Ascending aorta (tissue), 2 donors: Measurements from ENCODE around the gene MAN2B2. TPM values are rescaled to one million over a fixed set of nuclear protein-coding genes. Genes with fewer than 3 reads are reported as not detected.

Experiments used
- DNase-seq, 2 donors: peaks; one replicate each; pipeline ENCODE4 v3.0.0-alpha.2; 2019; ENCODE audit warnings: low spot score in 2 of 2
- H3K27ac ChIP-seq, 2 donors: fragments of 200-600 bp; sonication (generic); one replicate each; pipeline ENCODE4 v1.5.1; 2016 to 2017; ENCODE audit warnings: mild to moderate bottlenecking in 1 of 2
- H3K27me3 ChIP-seq: fragments of 200-600 bp; sonication (generic); one replicate; pipeline ENCODE4 v1.5.1; 2017
- H3K36me3 ChIP-seq, 2 donors: fragments of 200-600 bp; sonication (generic); one replicate each; pipeline ENCODE4 v1.5.1; 2016
- H3K4me1 ChIP-seq, 2 donors: fragments of 200-600 bp; sonication (generic); one replicate each; pipeline ENCODE4 v1.5.1; 2016 to 2017; ENCODE audit warnings: mild to moderate bottlenecking in 1 of 2
- H3K4me3 ChIP-seq, 2 donors: fragments of 200-600 bp; sonication (generic); one replicate each; pipeline ENCODE4 v1.5.1; 2016 to 2017; ENCODE audit warnings: mild to moderate bottlenecking in 1 of 2
- H3K9me3 ChIP-seq, 2 donors: fragments of 200-600 bp; sonication (generic); one replicate each; pipeline ENCODE4 v1.5.1; 2016
- CTCF ChIP-seq, 3 experiments: fragments of 200-600 bp in 2 of 3; fragments of 450-650 bp in 1 of 3; sonication (generic) in 2 of 3; IDR thresholded peaks; one replicate each; pipeline ENCODE4 v1.5.1; 2016 to 2019; ENCODE audit warnings: antibody characterized with exemption in 3 of 3, mild to moderate bottlenecking in 1 of 3, moderate library complexity in 1 of 3
- intact Hi-C: fragments of 100-400 bp; cut with DNase I; formaldehyde crosslinking; loops from one replicate; pipeline ENCODE4 v1.15.1; 2023
- total RNA-seq: library from RNA; depleted of rRNA; stranded (reverse); fragments of >200 nt; gene quantifications from one replicate; pipeline ENCODE4 v1.1.0, GENCODE V29; 2016

Gene MAN2B2
- total RNA-seq, 1 donor from 2014 or later: 47.8 TPM

GRCh38 chr4:6532658-6533057 lies 42.3 kb upstream of the MAN2B2 start:
- no peaks in the 10 kb centered on the region for H3K36me3 ChIP-seq
- no peaks in the 10 kb centered on the region for H3K9me3 ChIP-seq
- H3K27me3 ChIP-seq: no peaks in the 10 kb centered on the region
- H3K4me1 ChIP-seq: no peaks in the 10 kb centered on the region
- DNase-seq: no peak
- intact Hi-C loops: no loop called here
- TF ChIP-seq CTCF (IDR thresholded peaks at IDR 0.05): no peak
- H3K4me3 ChIP-seq: no peak overlapping the region
- no peak overlapping the region for H3K27ac ChIP-seq

GRCh38 chr4:6534050-6534449 lies 40.9 kb upstream of the MAN2B2 start:
- no peak for TF ChIP-seq CTCF (IDR thresholded peaks at IDR 0.05)
- intact Hi-C loops: no loop called here
- H3K4me1 ChIP-seq: no peaks in the 10 kb centered on the region
- H3K9me3 ChIP-seq: no peaks in the 10 kb centered on the region
- H3K27me3 ChIP-seq: no peaks in the 10 kb centered on the region
- H3K4me3 ChIP-seq: no peak overlapping the region
- H3K27ac ChIP-seq: no peak overlapping the region
- no peaks in the 10 kb centered on the region for H3K36me3 ChIP-seq
- no peak for DNase-seq

- H3K4me1 ChIP-seq: no peaks in the 10 kb centered on the region
- no peaks in the 10 kb centered on the region for H3K9me3 ChIP-seq
- H3K4me3 ChIP-seq: no peak overlapping the region
- DNase-seq: no peak
- TF ChIP-seq CTCF (IDR thresholded peaks at IDR 0.05): no peak
- H3K36me3 ChIP-seq: no peaks in the 10 kb centered on the region
- intact Hi-C loops: no loop called here
- H3K27ac ChIP-seq: no peak overlapping the region
- H3K27me3 ChIP-seq: no peaks in the 10 kb centered on the region
These were observed 40.2 kb upstream of the MAN2B2 start for GRCh38 chr4:6534618-6535328.

GRCh38 chr4:6535329-6535692 lies 39.7 kb upstream of the MAN2B2 start:
- Histone ChIP-seq H3K27ac (no peak overlapping the region), H3K4me3 (no peak overlapping the region), H3K9me3 (peaks cover 0 to 4% of the 10 kb centered on the region in 2 donors), H3K4me1 (no peaks in the 10 kb centered on the region), H3K27me3 (no peaks in the 10 kb centered on the region), H3K36me3 (no peaks in the 10 kb centered on the region)
- no peak for DNase-seq
- intact Hi-C loops: no loop called here
- TF ChIP-seq CTCF (IDR thresholded peaks at IDR 0.05): no peak

GRCh38 chr4:6535706-6536105 lies 39.3 kb upstream of the MAN2B2 start:
- no peak for TF ChIP-seq CTCF (IDR thresholded peaks at IDR 0.05)
- intact Hi-C loops: no loop called here
- no peaks in the 10 kb centered on the region for H3K36me3 ChIP-seq
- no peaks in the 10 kb centered on the region for H3K4me1 ChIP-seq
- H3K4me3 ChIP-seq: no peak overlapping the region
- DNase-seq: no peak
- H3K9me3 ChIP-seq: peaks cover 0 to 6% of the 10 kb centered on the region in 2 donors
- H3K27me3 ChIP-seq: no peaks in the 10 kb centered on the region
- no peak overlapping the region for H3K27ac ChIP-seq

- Histone ChIP-seq H3K27ac (no peak overlapping the region), H3K9me3 (peaks cover 0 to 6% of the 10 kb centered on the region in 2 donors), H3K27me3 (no peaks in the 10 kb centered on the region), H3K4me3 (no peak overlapping the region), H3K36me3 (no peaks in the 10 kb centered on the region), H3K4me1 (no peaks in the 10 kb centered on the region)
- DNase-seq: no peak
- TF ChIP-seq CTCF (IDR thresholded peaks at IDR 0.05): no peak
- intact Hi-C loops: no loop called here
These were observed 36.9 kb upstream of the MAN2B2 start for GRCh38 chr4:6538111-6538510.
